H1 (cell line): ENCODE data around the gene MRE11. TPM values are rescaled to one million over a fixed set of nuclear protein-coding genes. Genes with fewer than 3 reads are reported as not detected.

Source experiments
- CTCF ChIA-PET: fragments of 300-600 bp; sonication (Branson Sonifier 250); formaldehyde crosslinking; loops from one replicate; lab custom pipeline; 2021; ENCODE audit not compliant: partially characterized antibody; lab: Charles Lee
- POLR2A ChIA-PET: fragments of 300-600 bp; sonication (Branson Sonifier 250); formaldehyde crosslinking; loops from one replicate; lab custom pipeline; 2021; ENCODE audit warnings: inconsistent platforms; ENCODE audit not compliant: partially characterized antibody; lab: Charles Lee
- DNase-seq, 2 experiments: peaks; one replicate each; pipeline versions ENCODE4 v3.0.0 to v3.0.0-alpha.2; 2010 to 2022; ENCODE audit warnings: low spot score in 2 of 2, low read depth in 1 of 2, mixed read lengths in 1 of 2
- FAIRE-seq: peaks from 2 replicates; lab custom pipeline; 2011; peaks lifted over from hg19 to GRCh38; lab: Jason Lieb, UNC
- H2AFZ ChIP-seq: 2 replicates; pipeline ENCODE4 v1.8.1; 2012; ENCODE audit warnings: low read length, inconsistent platforms
- H2AK5ac ChIP-seq: 2 replicates; pipeline ENCODE4 v1.6.1; 2013; ENCODE audit warnings: low read depth, low read length
- H2BK120ac ChIP-seq: replicated peaks from 2 replicates; pipeline ENCODE3; 2013; ENCODE audit warnings: low read depth, low read length, inconsistent platforms
- H2BK12ac ChIP-seq: 2 replicates; pipeline ENCODE4 v1.6.1; 2013; ENCODE audit warnings: low read depth, low read length
- H2BK15ac ChIP-seq: 2 replicates; pipeline ENCODE4 v1.6.1; 2013; ENCODE audit warnings: low read length
- H2BK20ac ChIP-seq: 2 replicates; pipeline ENCODE4 v1.6.1; 2013; ENCODE audit warnings: low read length
- H2BK5ac ChIP-seq: 2 replicates; pipeline ENCODE4 v1.6.1; 2013; ENCODE audit warnings: low read depth, low read length
- H3K14ac ChIP-seq: 2 replicates; pipeline ENCODE4 v1.6.1; 2013; ENCODE audit warnings: inconsistent platforms; ENCODE audit not compliant: insufficient read length
- H3K18ac ChIP-seq: 2 replicates; pipeline ENCODE4 v1.6.1; 2013; ENCODE audit warnings: low read length; ENCODE audit errors: extremely low read depth
- H3K23ac ChIP-seq: 2 replicates; pipeline ENCODE4 v1.6.1; 2013; ENCODE audit warnings: inconsistent platforms; ENCODE audit not compliant: insufficient read length
- H3K23me2 ChIP-seq: 2 replicates; pipeline ENCODE4 v1.6.1; 2013; ENCODE audit warnings: low read depth, low read length
- H3K27ac ChIP-seq: 2 replicates; pipeline ENCODE4 v1.6.1; 2011; ENCODE audit warnings: low read depth, low read length, inconsistent platforms
- H3K27me3 ChIP-seq, 4 experiments: replicated peaks in 1 of 4; 1 replicate in 1 of 4; 2 replicates in 3 of 4; pipeline versions ENCODE4 v1.6.1 to v1.8.1; 2011 to 2013; ENCODE audit warnings: low read length in 3 of 4, mild to moderate bottlenecking in 3 of 4, inconsistent platforms in 2 of 4, mixed read lengths in 2 of 4, moderate library complexity in 1 of 4; ENCODE audit not compliant: control insufficient read depth in 3 of 4, insufficient read depth in 3 of 4; ENCODE audit errors: extremely low read depth in 1 of 4
- H3K36me3 ChIP-seq, 4 experiments: 2 replicates each; pipeline versions ENCODE4 v1.6.1 to v1.8.1; 2011 to 2013; ENCODE audit warnings: mild to moderate bottlenecking in 4 of 4, low read length in 3 of 4, moderate library complexity in 2 of 4, control low read depth in 1 of 4, inconsistent platforms in 1 of 4; ENCODE audit not compliant: insufficient read depth in 4 of 4, control insufficient read depth in 2 of 4
- H3K4ac ChIP-seq: replicated peaks from 2 replicates; pipeline ENCODE3; 2013; ENCODE audit warnings: low read length, low read depth, mixed read lengths, inconsistent platforms; ENCODE audit not compliant: insufficient read length
- H3K4me1 ChIP-seq, 4 experiments: replicated peaks in 1 of 4; 1 replicate in 1 of 4; 2 replicates in 3 of 4; pipeline versions ENCODE4 v1.6.1 to v1.8.1; 2011 to 2013; ENCODE audit warnings: low read length in 3 of 4, inconsistent platforms in 2 of 4, mixed read lengths in 1 of 4; ENCODE audit not compliant: insufficient read depth in 4 of 4, control insufficient read depth in 3 of 4
- H3K4me2 ChIP-seq, 2 experiments: 2 replicates each; pipeline versions ENCODE4 v1.6.1 to v1.8.1; 2011 to 2013; ENCODE audit warnings: low read depth in 2 of 2, low read length in 2 of 2, control low read depth in 1 of 2, inconsistent platforms in 1 of 2, mild to moderate bottlenecking in 1 of 2; ENCODE audit not compliant: insufficient read depth in 1 of 2
- H3K4me3 ChIP-seq, 4 experiments: fragments of 200-600, 300-600 bp in 1 of 4; sonication (generic), shearing (Covaris generic), sonication (Bioruptor Twin) in 1 of 4; 2 replicates each; pipeline versions ENCODE4 v1.5.1 to v1.8.1; 2011 to 2016; ENCODE audit warnings: low read length in 4 of 4, low read depth in 3 of 4, control low read depth in 2 of 4, inconsistent platforms in 2 of 4, mild to moderate bottlenecking in 2 of 4, mixed read lengths in 1 of 4, moderate library complexity in 1 of 4; ENCODE audit not compliant: insufficient read depth in 2 of 4; ENCODE audit errors: extremely low read depth in 1 of 4
- H3K56ac ChIP-seq: replicated peaks from 2 replicates; pipeline ENCODE3; 2013; ENCODE audit warnings: low read depth, mild to moderate bottlenecking, mixed read lengths, low read length, inconsistent platforms; ENCODE audit not compliant: insufficient read length
- H3K79me1 ChIP-seq: 2 replicates; pipeline ENCODE4 v1.6.1; 2013; ENCODE audit warnings: low read depth, low read length, control low read depth
- H3K79me2 ChIP-seq, 2 experiments: 2 replicates each; pipeline versions ENCODE4 v1.6.1 to v1.8.1; 2012 to 2013; ENCODE audit warnings: low read length in 2 of 2, mild to moderate bottlenecking in 2 of 2, inconsistent platforms in 1 of 2; ENCODE audit not compliant: insufficient read depth in 2 of 2, control insufficient read depth in 1 of 2
- H3K9ac ChIP-seq, 4 experiments: replicated peaks in 1 of 4; 1 replicate in 1 of 4; 2 replicates in 3 of 4; pipeline versions ENCODE4 v1.6.1 to v1.8.1; 2011 to 2013; ENCODE audit warnings: low read depth in 3 of 4, low read length in 3 of 4, control low read depth in 2 of 4, mild to moderate bottlenecking in 2 of 4, moderate library complexity in 2 of 4, inconsistent platforms in 1 of 4; ENCODE audit errors: extremely low read depth in 1 of 4
- H3K9me3 ChIP-seq, 2 experiments: 2 replicates each; pipeline versions ENCODE4 v1.6.1 to v1.8.1; 2012 to 2013; ENCODE audit warnings: mild to moderate bottlenecking in 2 of 2, moderate library complexity in 2 of 2, control low read depth in 1 of 2, inconsistent platforms in 1 of 2, low read depth in 1 of 2, low read length in 1 of 2, mixed read lengths in 1 of 2; ENCODE audit not compliant: insufficient read depth in 2 of 2
- H4K20me1 ChIP-seq, 2 experiments: replicated peaks in 1 of 2; 2 replicates each; pipeline versions ENCODE3 to v1.8.1; 2011 to 2013; ENCODE audit warnings: inconsistent platforms in 2 of 2, low read length in 2 of 2, mild to moderate bottlenecking in 1 of 2; ENCODE audit not compliant: insufficient read depth in 2 of 2, control insufficient read depth in 1 of 2
- H4K5ac ChIP-seq: 2 replicates; pipeline ENCODE4 v1.6.1; 2013; ENCODE audit warnings: low read length, low read depth, mixed read lengths, inconsistent platforms; ENCODE audit not compliant: insufficient read length
- H4K8ac ChIP-seq: 2 replicates; pipeline ENCODE4 v1.8.0; 2013; ENCODE audit warnings: mild to moderate bottlenecking, moderate library complexity, low read length, inconsistent platforms; ENCODE audit not compliant: insufficient read depth; ENCODE audit errors: extremely low read depth
- H4K91ac ChIP-seq: replicated peaks from 2 replicates; pipeline ENCODE3; 2013; ENCODE audit warnings: low read length, mixed read lengths, inconsistent platforms; ENCODE audit not compliant: insufficient read length
- ASH2L ChIP-seq: fragments of 200-600, 300-600 bp; sonication (generic); IDR thresholded peaks from one replicate; pipeline ENCODE4 v1.7.1; 2017; ENCODE audit warnings: low read length
- CBX8 ChIP-seq: fragments of 300-800, 300-1000 bp; sonication (generic); IDR thresholded peaks from 2 replicates; pipeline ENCODE4 v1.7.1; 2016; ENCODE audit warnings: low read depth, low read length, borderline replicate concordance
- KDM1A ChIP-seq: fragments of 200-600, 300-600 bp; sonication (generic); IDR thresholded peaks from 2 replicates; pipeline ENCODE4 v1.7.1; 2016; ENCODE audit warnings: mild to moderate bottlenecking, low read length, borderline replicate concordance
- KDM5A ChIP-seq: fragments of 200-600 bp; IDR thresholded peaks from 2 replicates; pipeline ENCODE4 v1.7.1; 2012; ENCODE audit warnings: mild to moderate bottlenecking, low read length, inconsistent platforms, mixed read lengths
- POLR2AphosphoS5 ChIP-seq: IDR thresholded peaks from 2 replicates; pipeline ENCODE4 v1.6.1; 2011; ENCODE audit warnings: low read depth, low read length
- RBBP5 ChIP-seq: IDR thresholded peaks from 2 replicates; pipeline ENCODE4 v1.7.1; 2012; ENCODE audit warnings: low read depth, mild to moderate bottlenecking, inconsistent platforms, low read length, moderate library complexity, borderline replicate concordance
- SIX5 ChIP-seq: IDR thresholded peaks from 2 replicates; pipeline ENCODE4 v1.6.1; 2011; ENCODE audit warnings: mild to moderate bottlenecking, low read depth, low read length
- TEAD4 ChIP-seq: IDR thresholded peaks from 2 replicates; pipeline ENCODE4 v1.6.1; 2012; ENCODE audit warnings: low read depth, low read length, inconsistent platforms, mixed read lengths
- YY1 ChIP-seq: IDR thresholded peaks from 2 replicates; pipeline ENCODE4 v1.6.1; 2011; ENCODE audit warnings: low read depth, mild to moderate bottlenecking, low read length
- WGBS, 2 experiments: shearing (Covaris generic) in 1 of 2; methylation state at CpG; one replicate each; pipeline versions ENCODE4 v1.1.6 to v1.1.7; 2013 to 2015; ENCODE audit warnings: low lambda C conversion rate in 2 of 2, mixed read lengths in 2 of 2, inconsistent platforms in 1 of 2, low coverage in 1 of 2, missing lambda C conversion rate in 1 of 2; ENCODE audit not compliant: insufficient replicate concordance in 2 of 2, insufficient coverage in 1 of 2, insufficient read length in 1 of 2; ENCODE audit errors: extremely low coverage in 1 of 2, missing lambda C conversion rate in 1 of 2; 5-methylcytosine and 5-hydroxymethylcytosine counted together
- polyA plus RNA-seq, 7 experiments: library from polyadenylated mRNA; depleted of rRNA in 3 of 7; stranded (reverse) in 5 of 7; unstranded in 2 of 7; fragments of >200 nt in 5 of 7; fragments of 200-250 nt in 2 of 7; gene quantifications; 1 replicate in 5 of 7; 2 replicates in 1 of 7; 4 replicates in 1 of 7; pipeline versions ENCODE4 v1.2.1 to v1.2.3, GENCODE V29; 2011 to 2013; ENCODE audit warnings: missing spikeins in 2 of 7, mixed read lengths in 2 of 7
- total RNA-seq: library from RNA; stranded (reverse); fragmentation: NEBNext Ultra II Directional; extraction: Animal tissue kit (Norgen Biotek cat#: 25700); gene quantifications from 2 replicates; pipeline ENCODE4 v1.2.1, GENCODE V29; 2021
- TF ChIP-seq, protein P1 (sequence below), 3 experiments: IDR thresholded peaks; 1 replicate in 2 of 3; 2 replicates in 1 of 3; pipeline versions ENCODE4 v1.5.1 to v1.6.1; 2011; ENCODE audit warnings: low read length in 3 of 3, mild to moderate bottlenecking in 3 of 3, inconsistent platforms in 2 of 3, low read depth in 1 of 3, moderate library complexity in 1 of 3; ENCODE audit not compliant: insufficient read depth in 1 of 3; ENCODE audit errors: control extremely low read depth in 1 of 3
- TF ChIP-seq, protein P2 (sequence below): IDR thresholded peaks from 2 replicates; pipeline ENCODE4 v1.6.1; 2012; ENCODE audit warnings: inconsistent platforms

Gene MRE11
- total and polyA plus RNA-seq, 2 of the 8 experiments (the other 6 are each of a cell fraction or from before 2014, with no cell fraction given) = 7.2 to 43.4 TPM

DNA sequence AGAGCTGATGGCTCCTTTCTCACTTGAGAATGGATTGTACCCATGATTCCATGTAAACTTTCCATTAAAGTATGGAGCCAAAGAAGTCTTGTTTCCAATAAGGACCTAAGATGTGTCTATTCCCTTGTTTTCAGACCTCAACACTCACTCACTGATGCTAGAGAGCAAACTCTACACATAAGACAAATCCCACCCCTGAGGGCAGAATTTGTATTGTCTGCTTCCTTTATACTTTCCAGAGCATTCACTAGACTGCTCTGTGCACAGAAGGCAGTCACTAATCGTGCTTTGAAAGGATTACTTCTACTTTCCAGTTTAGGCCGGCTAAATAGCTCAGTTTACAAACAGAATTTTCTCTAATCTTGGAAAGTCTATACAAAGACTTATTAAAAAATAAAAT lies 6.5 kb upstream of the MRE11 start:
- H3K56ac ChIP-seq = no peak overlapping the region
- no peak overlapping the region for H2BK15ac ChIP-seq
- no peak for FAIRE-seq
- H4K91ac ChIP-seq = no peak overlapping the region
- peaks cover 2 to 31% (median 5%) of the 10 kb centered on the region in 4 experiments; a peak in 6 of 8 replicates for H3K36me3 ChIP-seq
- no peak overlapping the region for H3K9ac ChIP-seq
- no peak overlapping the region for H3K18ac ChIP-seq
- TF ChIP-seq RBBP5 (no peak), POLR2AphosphoS5 (no peak), SIX5 (no peak), YY1 (no peak), KDM5A (no peak), ASH2L (no peak), KDM1A (no peak), CBX8 (no peak), TEAD4 (no peak)
- TF ChIP-seq, protein P1, sequence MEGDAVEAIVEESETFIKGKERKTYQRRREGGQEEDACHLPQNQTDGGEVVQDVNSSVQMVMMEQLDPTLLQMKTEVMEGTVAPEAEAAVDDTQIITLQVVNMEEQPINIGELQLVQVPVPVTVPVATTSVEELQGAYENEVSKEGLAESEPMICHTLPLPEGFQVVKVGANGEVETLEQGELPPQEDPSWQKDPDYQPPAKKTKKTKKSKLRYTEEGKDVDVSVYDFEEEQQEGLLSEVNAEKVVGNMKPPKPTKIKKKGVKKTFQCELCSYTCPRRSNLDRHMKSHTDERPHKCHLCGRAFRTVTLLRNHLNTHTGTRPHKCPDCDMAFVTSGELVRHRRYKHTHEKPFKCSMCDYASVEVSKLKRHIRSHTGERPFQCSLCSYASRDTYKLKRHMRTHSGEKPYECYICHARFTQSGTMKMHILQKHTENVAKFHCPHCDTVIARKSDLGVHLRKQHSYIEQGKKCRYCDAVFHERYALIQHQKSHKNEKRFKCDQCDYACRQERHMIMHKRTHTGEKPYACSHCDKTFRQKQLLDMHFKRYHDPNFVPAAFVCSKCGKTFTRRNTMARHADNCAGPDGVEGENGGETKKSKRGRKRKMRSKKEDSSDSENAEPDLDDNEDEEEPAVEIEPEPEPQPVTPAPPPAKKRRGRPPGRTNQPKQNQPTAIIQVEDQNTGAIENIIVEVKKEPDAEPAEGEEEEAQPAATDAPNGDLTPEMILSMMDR (IDR thresholded peaks at IDR 0.05; ENCODE audit: control extremely low read depth in 1 of 3, insufficient read depth in 1 of 3, low read depth in 1 of 3, low read length in 3 of 3) = no peak
- TF ChIP-seq, protein P2, sequence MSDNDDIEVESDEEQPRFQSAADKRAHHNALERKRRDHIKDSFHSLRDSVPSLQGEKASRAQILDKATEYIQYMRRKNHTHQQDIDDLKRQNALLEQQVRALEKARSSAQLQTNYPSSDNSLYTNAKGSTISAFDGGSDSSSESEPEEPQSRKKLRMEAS = no peak
- TF ChIP-seq, all 59 proteins: peak for 0
- no peaks in the 10 kb centered on the region for H3K23me2 ChIP-seq
- H3K14ac ChIP-seq = no peak overlapping the region
- no peaks in the 10 kb centered on the region for H3K79me1 ChIP-seq
- no peaks in the 10 kb centered on the region for H3K4me1 ChIP-seq
- H2AK5ac ChIP-seq = no peak overlapping the region
- H3K4ac ChIP-seq = no peak overlapping the region
- ChIA-PET POLR2A (no interaction called here), CTCF (interaction anchor here (1.2 kb wide), 1 partner anchor 67 kb away, joined by 3 read pairs; no protein-coding TSS in a partner anchor)
- no peak overlapping the region for H3K23ac ChIP-seq
- no peak overlapping the region for H2BK12ac ChIP-seq
- no peak overlapping the region for H4K5ac ChIP-seq
- H3K4me2 ChIP-seq = no peak overlapping the region
- DNase-seq = no peak
- H3K4me3 ChIP-seq = no peak overlapping the region
- H4K8ac ChIP-seq = no peak overlapping the region
- H2BK120ac ChIP-seq = no peak overlapping the region
- H2BK20ac ChIP-seq = no peak overlapping the region
- H3K27me3 ChIP-seq = no peaks in the 10 kb centered on the region
- no peaks in the 10 kb centered on the region for H3K9me3 ChIP-seq
- 89% methylated on average over 2 of the region's 2 CpGs; no CpG with 5 or more reads in 1 of the 2 experiments for WGBS, 2 experiments
- H2BK5ac ChIP-seq = no peak overlapping the region
- no peak overlapping the region for H3K27ac ChIP-seq
- 0 out of 4 replicates have a peak, but pooled peaks cover 0 to under 1% of the 10 kb centered on the region in 2 experiments for H3K79me2 ChIP-seq
- no peak overlapping the region for H2AFZ ChIP-seq
- H4K20me1 ChIP-seq = no peaks in the 10 kb centered on the region
